Activated T-helper 9 cell treated with anti-CD3 and anti-CD28 coated beads, Interleukin-2, amount 50 U/mL, for 16 hours (primary cell): ENCODE data around the gene PEF1.

ENCODE experiments used
- DNase-seq: peaks from one replicate; pipeline ENCODE4 v3.0.0-alpha.2; 2020; ENCODE audit warnings: low read depth

PEF1 gene

GRCh38 chr1:31655104-31655503 lies 10.4 kb upstream of the PEF1 start:
- no peak for DNase-seq

DNA sequence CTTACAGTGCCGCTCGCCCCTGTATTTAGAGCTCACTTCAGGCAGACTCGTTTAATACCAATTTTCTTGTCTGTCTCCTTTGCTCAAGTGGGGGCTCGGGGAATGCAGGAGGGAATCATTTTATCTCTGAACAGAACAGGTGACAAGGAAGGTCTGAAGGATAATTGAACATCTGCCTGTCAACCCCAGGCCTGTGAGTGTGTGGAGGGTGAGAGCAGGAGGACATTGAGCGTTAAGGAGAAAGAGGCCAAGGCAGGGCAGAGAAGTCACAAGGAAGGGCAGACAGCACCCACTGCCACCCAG lies 9.7 kb upstream of the PEF1 start:
- no peak for DNase-seq

GRCh38 chr1:31653717-31654473 lies 9.2 kb upstream of the PEF1 start:
- DNase-seq = no peak

- no peak for DNase-seq
Observed at GRCh38 chr1:31652891-31653499, 8.3 kb upstream of the PEF1 start.

DNA sequence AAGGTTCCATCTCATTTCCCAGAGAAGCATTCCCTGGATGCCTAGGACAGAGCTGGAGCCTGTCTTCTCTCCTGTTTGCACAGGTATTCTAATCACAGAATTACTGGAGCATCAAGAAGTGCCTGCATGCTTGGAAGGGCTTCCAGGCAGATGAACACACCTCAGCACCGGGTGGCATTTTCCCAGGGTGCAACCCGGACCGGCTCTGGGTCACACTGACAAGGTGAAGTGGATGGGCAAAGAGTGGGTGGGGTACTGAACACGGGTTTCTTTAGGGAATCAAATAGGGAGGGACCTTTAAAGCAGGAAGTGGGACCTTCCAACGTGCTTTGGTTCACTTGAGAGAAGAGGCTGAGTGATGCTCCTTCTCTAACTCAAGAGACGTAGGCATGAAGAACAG lies 7.1 kb upstream of the PEF1 start:
- DNase-seq = no peak

DNA sequence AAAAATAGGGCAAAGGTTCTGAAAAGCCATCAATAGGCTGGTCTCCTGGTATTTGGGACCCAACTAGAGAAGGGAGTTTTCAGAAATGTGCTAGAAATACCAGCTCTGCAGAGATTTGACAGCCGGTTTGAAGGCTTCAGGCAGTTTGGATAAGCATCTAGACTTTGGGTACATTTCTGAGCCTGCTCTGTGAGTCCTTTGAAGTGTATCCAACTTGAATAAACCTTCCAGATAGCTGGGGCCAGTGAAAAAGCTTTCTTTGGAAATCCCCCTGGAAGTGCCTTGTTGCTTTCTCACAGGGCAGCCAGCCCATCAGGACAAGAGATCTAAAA lies 6.4 kb upstream of the PEF1 start:
- no peak for DNase-seq

DNA sequence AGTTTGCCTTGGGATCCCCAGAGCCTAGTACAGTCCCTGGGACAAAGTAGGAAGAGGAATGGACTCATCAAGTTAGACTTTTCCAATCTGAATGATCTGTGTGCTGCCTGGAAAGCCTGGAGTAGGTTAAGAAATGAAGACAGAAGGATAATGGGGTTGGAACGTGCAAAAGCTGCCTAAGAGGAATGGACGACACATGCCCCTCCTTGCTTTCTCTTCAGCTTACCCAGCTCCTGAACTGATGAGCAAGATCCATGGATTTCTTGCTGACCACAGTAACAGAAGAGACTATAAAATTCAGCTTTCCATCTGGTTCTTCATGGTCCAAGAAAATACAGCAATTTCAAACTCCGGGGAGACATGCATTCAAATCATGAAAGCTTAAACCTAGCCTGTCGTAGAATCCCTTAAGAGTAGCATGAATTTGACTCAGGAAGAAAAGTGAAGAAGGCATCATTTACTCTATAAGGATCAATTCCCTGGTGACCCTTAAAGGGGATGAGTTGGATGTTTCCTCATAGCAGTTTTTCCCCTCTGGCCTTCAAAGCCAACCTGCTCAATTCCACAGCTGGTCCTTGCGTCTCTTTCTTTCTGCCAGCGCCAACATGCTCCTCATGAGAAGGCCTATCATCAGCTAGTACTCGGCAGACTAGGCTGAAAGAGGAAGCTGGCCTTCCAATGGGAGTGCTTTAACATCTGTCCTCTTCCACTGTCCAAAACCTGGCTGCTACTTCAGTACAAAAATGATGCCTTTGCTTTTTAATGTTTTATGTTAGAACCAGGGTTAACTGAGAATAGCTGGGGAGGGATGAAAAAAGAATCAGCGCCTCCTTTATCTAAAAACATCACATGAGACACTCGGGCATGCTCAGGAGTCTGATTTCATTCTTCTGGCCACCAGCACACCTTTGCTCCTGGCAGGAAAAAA lies 5.7 kb upstream of the PEF1 start:
- no peak for DNase-seq

- DNase-seq = no peak
Observed at GRCh38 chr1:31648641-31649357, 4.1 kb upstream of the PEF1 start.

GRCh38 chr1:31648190-31648589 lies 3.5 kb upstream of the PEF1 start:
- DNase-seq = no peak

DNA sequence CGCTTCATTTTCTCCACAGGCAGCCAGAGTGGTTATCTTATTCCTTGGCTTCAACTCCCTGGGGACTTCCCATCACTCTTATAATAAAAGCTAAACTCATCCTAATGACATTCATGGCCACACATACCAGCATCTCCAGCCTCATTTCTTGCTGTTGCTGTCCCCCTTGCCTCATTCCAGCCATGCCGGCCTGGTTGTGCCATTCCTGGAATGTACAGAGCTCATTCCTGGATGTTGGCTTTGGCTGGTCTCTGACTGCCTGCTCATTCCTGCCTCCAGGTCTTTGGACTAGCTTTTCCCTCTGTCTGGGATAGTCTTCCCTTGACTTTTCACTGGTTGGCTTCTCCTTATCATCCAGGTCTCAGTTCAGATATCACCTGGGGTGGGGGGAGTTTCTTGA lies 2.4 kb upstream of the PEF1 start:
- DNase-seq = no peak

DNA sequence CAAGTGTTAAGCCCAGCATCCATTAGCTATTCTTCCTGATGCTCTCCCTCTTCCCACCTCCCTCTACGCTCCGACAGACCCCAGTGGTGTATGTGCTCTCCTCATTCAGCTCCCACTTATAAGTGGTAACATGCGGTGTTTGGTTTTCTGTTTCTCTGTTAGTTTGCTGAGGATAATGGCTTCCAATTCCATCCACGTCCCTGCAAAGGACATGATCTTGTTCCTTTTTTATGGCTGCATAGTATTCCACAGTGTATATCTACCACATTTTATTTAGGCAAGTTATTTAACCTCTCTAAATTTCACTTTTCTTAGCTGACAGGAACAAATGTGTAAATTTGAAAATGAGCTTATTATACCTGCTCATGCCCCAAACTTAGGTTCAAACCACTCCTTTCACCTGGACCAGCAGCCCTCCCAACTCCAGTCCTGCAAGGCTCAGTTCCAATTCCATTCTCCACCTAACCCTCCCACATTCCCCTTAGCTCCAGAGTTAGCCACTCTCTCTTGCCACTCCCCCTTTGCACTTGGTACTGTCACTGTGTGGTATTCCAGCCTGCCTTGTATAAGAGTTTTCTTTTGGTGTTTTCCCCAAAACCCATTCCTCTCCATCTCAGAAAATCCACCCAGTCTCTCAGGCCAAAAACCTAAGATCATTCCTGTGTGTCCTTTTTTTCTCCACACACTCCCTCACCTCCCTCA lies 1.7 kb upstream of the PEF1 start:
- no peak for DNase-seq

DNA sequence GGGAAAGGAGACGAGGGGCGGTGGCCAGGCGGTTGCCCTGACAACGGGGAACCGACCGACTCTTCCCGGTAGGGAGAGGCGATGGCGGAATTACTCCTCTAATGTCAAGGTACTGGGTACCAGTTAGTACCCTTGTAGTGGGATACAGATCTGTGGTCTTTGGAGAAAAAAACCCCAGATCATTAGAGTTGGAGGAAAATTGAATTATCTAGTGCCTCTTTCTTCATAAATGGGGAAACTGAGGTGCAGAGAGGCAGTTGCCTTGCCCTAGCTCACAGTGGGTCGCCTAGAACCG lies 545 bp upstream of the PEF1 start:
- no peak for DNase-seq

- no peak for DNase-seq
Observed at GRCh38 chr1:31643976-31644559, 608 bp downstream of the PEF1 start.

- DNase-seq = no peak
Observed at GRCh38 chr1:31642897-31643296, 1.8 kb downstream of the PEF1 start.

- no peak for DNase-seq
Observed at GRCh38 chr1:31642366-31642765, 2.3 kb downstream of the PEF1 start.

DNA sequence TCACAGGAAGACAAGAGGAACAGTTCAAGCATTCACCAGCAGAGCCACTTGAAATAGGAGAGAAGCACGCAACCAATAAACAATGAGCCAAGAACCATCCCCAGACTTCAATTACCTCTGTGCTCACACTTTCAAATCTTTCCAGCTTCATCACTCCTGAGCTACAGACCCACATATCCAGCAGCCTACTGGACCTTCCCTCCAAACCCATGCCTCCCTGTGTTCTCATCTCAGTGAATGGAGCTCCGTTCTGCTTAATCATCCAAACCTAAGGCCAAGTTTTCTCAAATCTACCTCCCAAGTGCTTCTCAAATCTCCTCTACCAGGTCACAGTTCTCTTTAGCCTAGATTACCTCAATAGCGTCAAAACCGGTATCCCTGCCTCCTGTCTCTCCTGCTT lies 3.7 kb downstream of the PEF1 start:
- no peak for DNase-seq

GRCh38 chr1:31640179-31640578 lies 4.5 kb downstream of the PEF1 start:
- DNase-seq = no peak

DNA sequence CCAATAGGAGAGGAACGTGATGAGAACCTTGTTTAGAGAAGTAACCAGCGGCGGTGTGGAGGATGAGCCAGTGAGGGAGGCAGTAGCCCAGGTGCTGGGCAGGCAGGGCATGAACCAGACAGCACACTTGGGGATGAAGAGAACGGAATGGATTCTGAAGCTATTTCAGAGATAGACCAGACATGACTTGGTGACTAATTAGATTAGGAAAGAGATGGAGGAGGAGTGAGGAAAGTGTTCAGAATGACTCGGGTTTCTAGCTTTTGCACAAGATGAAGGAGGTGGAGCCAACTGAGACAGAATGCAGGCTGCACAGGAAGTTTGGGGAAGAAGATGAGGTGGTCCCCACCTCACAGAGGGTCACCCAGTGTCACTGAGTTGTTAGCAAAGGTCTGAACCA lies 5.1 kb downstream of the PEF1 start:
- no peak for DNase-seq

- DNase-seq = no peak
Observed at GRCh38 chr1:31637915-31638673, 6.6 kb downstream of the PEF1 start.

DNA sequence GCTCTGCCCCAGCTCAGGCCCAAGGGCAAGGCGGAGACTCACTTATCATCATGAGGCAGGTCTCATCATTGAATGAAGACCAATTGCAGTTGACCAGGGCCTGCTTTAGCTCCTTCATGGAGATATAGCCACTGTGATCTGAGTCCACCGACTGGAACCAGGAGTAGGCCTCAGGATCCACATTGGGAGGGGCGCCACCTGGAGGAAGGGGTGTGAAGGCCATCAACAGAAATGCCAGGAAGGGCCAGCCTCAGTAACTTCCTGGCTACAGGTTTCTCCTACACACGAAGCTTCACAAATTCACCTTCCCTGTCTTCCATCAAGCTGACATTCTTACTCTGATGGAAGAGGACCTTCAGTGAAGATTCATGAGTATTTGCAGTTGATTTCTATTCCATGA lies 11.6 kb downstream of the PEF1 start:
- DNase-seq = no peak

DNA sequence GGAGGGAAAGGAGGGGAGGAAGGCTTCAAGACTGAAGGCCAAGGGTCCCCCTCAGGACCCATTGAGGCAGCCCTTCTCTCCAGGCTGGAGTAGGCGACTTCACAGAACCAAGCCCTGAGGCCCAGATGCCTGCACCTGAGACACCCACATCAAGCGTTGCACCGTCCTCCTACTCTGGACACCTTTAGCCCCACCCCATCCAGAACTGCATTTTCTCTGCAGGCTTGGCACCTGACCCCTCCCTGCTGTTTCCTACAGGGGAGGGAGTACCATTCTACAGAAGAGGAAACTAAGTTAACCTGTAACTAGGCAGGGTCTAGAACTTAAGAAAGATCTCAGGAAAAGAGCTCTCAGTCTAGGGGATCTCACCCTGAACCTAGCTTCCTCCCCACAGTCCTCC lies 12.0 kb downstream of the PEF1 start:
- DNase-seq = no peak
